ENCODE results near the gene MYH11. TPM values are rescaled to one million over a fixed set of nuclear protein-coding genes. Genes with fewer than 3 reads are reported as not detected.

MYH11 gene
- total and polyA plus RNA-seq, 4 experiments from 2014 or later: 0.26 to 1.9 TPM; not detected in 2

DNA sequence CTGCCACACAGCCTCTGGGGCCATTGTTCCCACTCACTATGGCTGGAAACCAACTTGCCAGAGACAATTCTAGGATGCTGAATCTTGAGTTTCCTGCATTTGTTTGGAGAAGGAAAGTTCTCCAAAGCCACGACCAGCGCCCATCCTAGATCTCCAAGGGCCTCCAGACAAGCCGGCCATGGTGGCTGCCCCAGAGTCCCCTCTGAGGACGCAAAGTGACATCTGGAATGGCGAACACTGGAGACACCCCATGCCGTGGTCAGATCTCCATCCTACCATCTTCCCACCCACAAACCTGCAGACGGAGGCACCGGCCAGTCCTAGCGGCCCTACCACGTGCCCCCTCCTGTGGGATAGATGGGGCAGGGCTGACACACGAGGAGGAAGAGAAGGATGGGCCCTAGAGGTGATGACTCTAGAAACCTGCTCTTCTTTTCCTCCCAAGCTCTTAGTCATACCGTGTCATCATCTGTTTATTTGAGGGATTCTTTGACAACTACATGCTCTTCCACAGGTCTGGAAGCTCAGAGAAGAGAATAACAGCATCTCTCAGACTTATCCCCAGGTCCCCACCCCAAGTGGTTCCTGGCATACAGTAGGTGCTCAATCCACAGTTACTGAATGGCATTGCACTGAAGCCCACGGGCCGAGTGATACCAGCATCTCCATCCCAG, 71.3 kb downstream of the MYH11 start:
- Mint-ChIP-seq H3K4me3 (no peak overlapping the region), H3K9me3 (no peaks in the 10 kb centered on the region), H3K4me1 (no peaks in the 10 kb centered on the region), H3K27ac (no peak overlapping the region), H3K36me3 (no peaks in the 10 kb centered on the region), H3K27me3 (peaks cover 0 to 4% of the 10 kb centered on the region in 2 donors)
- intact Hi-C loops (cut with micrococcal nuclease): no loop called here
- Histone ChIP-seq H3K4me1 (ENCODE audit: insufficient read depth, low read length) (no peaks in the 10 kb centered on the region), H3K4me3 (ENCODE audit: low read length in 2 of 2) (no peak overlapping the region), H3K36me3 (ENCODE audit: insufficient read depth, low read length) (no peaks in the 10 kb centered on the region), H3K9me3 (ENCODE audit: control insufficient read depth in 1 of 2, low read length in 2 of 2) (no peaks in the 10 kb centered on the region), H3K27ac (ENCODE audit: low read depth, low read length) (no peak overlapping the region), H3K27me3 (ENCODE audit: insufficient read depth, low read length) (no peaks in the 10 kb centered on the region)
- ChIA-PET POLR2A (ENCODE audit: partially characterized antibody) (no interaction called here), CTCF (ENCODE audit: partially characterized antibody) (no interaction called here)
- no peak for DNase-seq

DNA sequence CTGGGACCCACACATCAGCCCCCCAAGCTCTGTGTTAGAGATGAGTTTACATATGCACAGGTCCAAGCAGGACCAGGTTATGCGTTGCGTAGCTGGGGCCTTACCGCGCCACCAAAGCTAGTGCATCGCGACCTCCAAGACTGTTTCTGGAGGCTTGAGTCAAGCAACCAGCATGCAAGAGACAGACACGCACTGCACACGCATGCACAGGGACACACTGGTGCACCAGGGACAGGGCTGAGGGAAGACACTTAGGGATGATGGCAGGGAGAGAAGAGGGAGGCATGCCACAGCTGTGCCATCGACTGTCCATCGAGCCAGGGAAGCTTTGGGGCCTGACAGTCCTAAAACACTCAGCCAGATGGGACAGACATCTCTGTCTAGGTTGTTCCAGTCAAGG, 72.8 kb downstream of the MYH11 start:
- H3K4me3 ChIP-seq (ENCODE audit: low read length in 2 of 2): no peak overlapping the region
- no peaks in the 10 kb centered on the region for H3K27me3 ChIP-seq (ENCODE audit: insufficient read depth, low read length)
- H3K27ac ChIP-seq (ENCODE audit: low read depth, low read length): no peak overlapping the region
- intact Hi-C loops (cut with micrococcal nuclease): no loop called here
- no peaks in the 10 kb centered on the region for H3K4me1 Mint-ChIP-seq
- ChIA-PET CTCF (ENCODE audit: partially characterized antibody) (no interaction called here), POLR2A (ENCODE audit: partially characterized antibody) (no interaction called here)
- H3K27me3 Mint-ChIP-seq: peaks cover 0 to 4% of the 10 kb centered on the region in 2 donors
- H3K9me3 Mint-ChIP-seq: no peaks in the 10 kb centered on the region
- H3K9me3 ChIP-seq (ENCODE audit: control insufficient read depth in 1 of 2, low read length in 2 of 2): no peaks in the 10 kb centered on the region
- no peak overlapping the region for H3K27ac Mint-ChIP-seq
- no peaks in the 10 kb centered on the region for H3K4me1 ChIP-seq (ENCODE audit: insufficient read depth, low read length)
- no peak for DNase-seq
- no peaks in the 10 kb centered on the region for H3K36me3 ChIP-seq (ENCODE audit: insufficient read depth, low read length)
- H3K36me3 Mint-ChIP-seq: no peaks in the 10 kb centered on the region
- H3K4me3 Mint-ChIP-seq: no peak overlapping the region

DNA sequence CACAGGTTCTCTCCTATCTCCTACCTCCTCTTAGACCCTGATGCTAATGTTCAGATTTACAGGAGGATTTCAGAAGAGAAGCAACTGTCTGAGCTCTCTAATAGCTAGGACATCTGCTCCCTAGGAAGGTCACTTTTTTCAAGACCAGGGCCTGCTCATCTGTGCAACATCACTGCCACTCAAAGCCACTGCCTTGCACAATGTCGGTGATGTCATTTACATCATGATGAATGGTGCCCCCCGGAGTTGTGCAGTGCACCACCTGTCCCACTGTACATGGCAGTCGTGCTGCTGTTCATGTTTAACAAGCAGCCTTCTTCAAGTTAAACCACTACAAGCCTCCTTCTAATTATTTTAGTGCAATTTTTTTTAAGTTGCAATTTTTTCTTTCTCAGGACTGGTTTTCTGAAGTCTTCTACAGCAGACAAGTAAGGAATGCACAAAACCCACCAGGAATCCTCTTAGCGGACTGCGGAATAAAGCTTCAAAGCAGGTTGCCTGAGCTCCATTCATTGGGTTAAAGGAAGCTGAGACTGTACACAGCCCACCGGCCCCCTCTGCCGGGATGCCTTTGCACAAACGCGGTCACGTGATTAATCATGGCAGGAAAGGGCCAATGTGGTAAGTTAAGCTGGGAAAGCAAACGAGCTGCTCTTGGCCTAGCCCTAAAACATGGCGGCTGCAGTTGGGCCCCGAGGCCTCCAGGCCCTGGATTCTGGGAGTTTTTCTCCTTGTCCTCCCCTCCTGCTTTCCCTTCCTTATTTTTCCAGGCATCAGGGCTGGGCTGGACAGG, 74.1 kb downstream of the MYH11 start:
- H3K9me3 ChIP-seq (ENCODE audit: control insufficient read depth in 1 of 2, low read length in 2 of 2): no peaks in the 10 kb centered on the region
- intact Hi-C loops (cut with micrococcal nuclease): no loop called here
- Mint-ChIP-seq H3K27me3 (peaks cover 0 to 4% of the 10 kb centered on the region in 2 donors), H3K4me3 (no peak overlapping the region), H3K36me3 (no peaks in the 10 kb centered on the region), H3K4me1 (no peaks in the 10 kb centered on the region), H3K9me3 (no peaks in the 10 kb centered on the region), H3K27ac (no peak overlapping the region)
- H3K27me3 ChIP-seq (ENCODE audit: insufficient read depth, low read length): no peaks in the 10 kb centered on the region
- ChIA-PET CTCF (ENCODE audit: partially characterized antibody) (interaction anchor here (1.0 kb wide), 1 partner anchor 10 kb away, joined by 3 read pairs; no protein-coding TSS in a partner anchor), POLR2A (ENCODE audit: partially characterized antibody) (no interaction called here)
- no peak overlapping the region for H3K4me3 ChIP-seq (ENCODE audit: low read length in 2 of 2)
- H3K36me3 ChIP-seq (ENCODE audit: insufficient read depth, low read length): no peaks in the 10 kb centered on the region
- H3K27ac ChIP-seq (ENCODE audit: low read depth, low read length): no peak overlapping the region
- H3K4me1 ChIP-seq (ENCODE audit: insufficient read depth, low read length): no peaks in the 10 kb centered on the region
- DNase-seq: no peak

DNA sequence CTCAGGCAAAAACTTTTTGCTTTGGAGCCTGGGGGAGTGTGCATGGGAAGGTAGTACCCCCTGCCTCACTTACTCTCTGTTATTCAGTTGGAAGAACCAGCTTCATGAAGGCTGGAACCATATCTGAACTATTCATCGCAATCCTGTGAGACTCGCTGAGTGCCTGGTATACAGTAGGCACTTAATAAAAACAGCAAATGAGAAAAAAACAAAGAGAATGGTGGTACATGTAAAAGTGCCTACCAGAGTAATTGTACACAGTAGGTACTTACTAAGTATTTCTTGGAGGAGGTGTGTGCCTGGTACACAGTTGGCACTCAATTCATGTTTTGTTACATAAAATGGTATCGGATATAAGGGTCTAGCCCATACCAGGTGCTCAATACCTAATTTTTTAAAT, 75.2 kb downstream of the MYH11 start:
- intact Hi-C loops (cut with micrococcal nuclease): no loop called here
- Histone ChIP-seq H3K9me3 (ENCODE audit: control insufficient read depth in 1 of 2, low read length in 2 of 2) (no peaks in the 10 kb centered on the region), H3K4me1 (ENCODE audit: insufficient read depth, low read length) (no peaks in the 10 kb centered on the region), H3K36me3 (ENCODE audit: insufficient read depth, low read length) (no peaks in the 10 kb centered on the region), H3K27ac (ENCODE audit: low read depth, low read length) (no peak overlapping the region), H3K27me3 (ENCODE audit: insufficient read depth, low read length) (no peaks in the 10 kb centered on the region), H3K4me3 (ENCODE audit: low read length in 2 of 2) (no peak overlapping the region)
- Mint-ChIP-seq H3K27me3 (peaks cover 3 to 5% of the 10 kb centered on the region in 2 donors), H3K4me3 (no peak overlapping the region), H3K36me3 (no peaks in the 10 kb centered on the region), H3K9me3 (no peaks in the 10 kb centered on the region), H3K4me1 (no peaks in the 10 kb centered on the region), H3K27ac (no peak overlapping the region)
- CTCF ChIA-PET (ENCODE audit: partially characterized antibody): no interaction called here
- no peak for DNase-seq
- POLR2A ChIA-PET (ENCODE audit: partially characterized antibody): no interaction called here

DNA sequence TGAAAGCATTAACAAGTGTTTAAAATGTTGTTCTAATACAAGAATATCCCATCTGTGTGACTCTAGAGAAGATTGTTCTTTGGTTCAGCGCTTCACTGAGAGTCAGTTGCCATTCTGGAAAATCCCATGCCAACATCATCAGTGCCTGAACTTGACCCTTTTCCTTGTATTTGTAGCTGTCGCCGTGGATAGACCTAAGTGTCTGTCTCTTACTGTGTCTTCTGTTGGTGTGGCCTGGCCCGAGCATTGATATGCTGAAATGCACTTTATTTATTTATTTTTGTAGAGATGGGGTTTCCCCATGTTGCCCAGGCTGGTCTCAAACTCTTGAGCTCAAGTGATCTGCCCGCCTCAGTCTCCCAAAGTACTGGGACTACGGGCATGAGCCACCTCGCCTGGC, 76.0 kb downstream of the MYH11 start:
- H3K36me3 ChIP-seq (ENCODE audit: insufficient read depth, low read length): no peaks in the 10 kb centered on the region
- Mint-ChIP-seq H3K9me3 (no peaks in the 10 kb centered on the region), H3K27ac (no peak overlapping the region), H3K4me1 (no peaks in the 10 kb centered on the region), H3K4me3 (no peak overlapping the region), H3K27me3 (peaks cover 9 to 11% of the 10 kb centered on the region in 2 donors), H3K36me3 (no peaks in the 10 kb centered on the region)
- no peaks in the 10 kb centered on the region for H3K27me3 ChIP-seq (ENCODE audit: insufficient read depth, low read length)
- POLR2A ChIA-PET (ENCODE audit: partially characterized antibody): no interaction called here
- H3K27ac ChIP-seq (ENCODE audit: low read depth, low read length): no peak overlapping the region
- CTCF ChIA-PET (ENCODE audit: partially characterized antibody): interaction anchor here (0.6 kb wide), 1 partner anchor 89 kb away, joined by 3 read pairs; no protein-coding TSS in a partner anchor
- DNase-seq: no peak
- no peak overlapping the region for H3K4me3 ChIP-seq (ENCODE audit: low read length in 2 of 2)
- H3K9me3 ChIP-seq (ENCODE audit: control insufficient read depth in 1 of 2, low read length in 2 of 2): no peaks in the 10 kb centered on the region
- H3K4me1 ChIP-seq (ENCODE audit: insufficient read depth, low read length): no peaks in the 10 kb centered on the region
- intact Hi-C loops (cut with micrococcal nuclease): no loop called here

DNA sequence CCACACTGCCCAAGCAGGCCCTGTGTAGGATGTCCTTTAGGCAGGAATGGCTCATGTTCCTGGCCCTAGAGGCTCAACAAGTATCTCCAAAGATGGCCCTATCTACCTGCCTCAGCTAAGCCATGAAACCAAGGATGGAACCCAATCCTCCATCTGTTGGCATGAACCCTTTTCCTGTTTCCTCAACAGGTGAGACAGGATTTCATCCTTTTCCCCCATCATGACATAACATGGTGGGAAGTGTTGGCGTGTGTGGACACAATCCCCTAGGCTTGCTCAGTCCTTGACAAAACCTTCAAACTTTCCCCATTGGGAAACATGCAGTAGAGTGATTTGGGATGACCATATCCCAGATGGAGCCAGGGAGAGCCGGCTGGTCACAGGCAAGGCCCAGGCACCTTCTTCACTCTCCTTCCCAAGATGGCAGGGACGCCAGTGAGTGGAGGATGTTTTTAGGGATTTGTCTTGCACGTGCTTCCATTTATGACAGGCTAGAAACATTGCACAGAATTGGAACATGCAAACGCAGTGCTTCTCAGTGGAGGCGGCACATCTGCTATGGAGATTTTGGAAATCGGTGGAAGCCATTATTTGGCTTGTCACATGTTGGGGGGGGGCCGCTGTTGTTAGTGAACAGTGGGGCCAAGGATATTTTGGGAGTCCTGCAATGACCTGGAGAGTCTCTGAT, 77.0 kb downstream of the MYH11 start:
- H3K27me3 ChIP-seq (ENCODE audit: insufficient read depth, low read length): no peaks in the 10 kb centered on the region
- no peaks in the 10 kb centered on the region for H3K36me3 ChIP-seq (ENCODE audit: insufficient read depth, low read length)
- intact Hi-C loops (cut with micrococcal nuclease): no loop called here
- no peaks in the 10 kb centered on the region for H3K4me1 ChIP-seq (ENCODE audit: insufficient read depth, low read length)
- H3K27ac ChIP-seq (ENCODE audit: low read depth, low read length): no peak overlapping the region
- POLR2A ChIA-PET (ENCODE audit: partially characterized antibody): no interaction called here
- DNase-seq: no peak
- H3K36me3 Mint-ChIP-seq: no peaks in the 10 kb centered on the region
- H3K27me3 Mint-ChIP-seq: peaks cover 9 to 12% of the 10 kb centered on the region in 2 donors
- no peak overlapping the region for H3K4me3 ChIP-seq (ENCODE audit: low read length in 2 of 2)
- H3K27ac Mint-ChIP-seq: no peak overlapping the region
- H3K4me1 Mint-ChIP-seq: no peaks in the 10 kb centered on the region
- no peak overlapping the region for H3K4me3 Mint-ChIP-seq
- H3K9me3 ChIP-seq (ENCODE audit: control insufficient read depth in 1 of 2, low read length in 2 of 2): no peaks in the 10 kb centered on the region
- CTCF ChIA-PET (ENCODE audit: partially characterized antibody): interaction anchor here (0.5 kb wide), 1 partner anchor 348 kb away, joined by 3 read pairs; no protein-coding TSS in a partner anchor
- H3K9me3 Mint-ChIP-seq: no peaks in the 10 kb centered on the region

DNA sequence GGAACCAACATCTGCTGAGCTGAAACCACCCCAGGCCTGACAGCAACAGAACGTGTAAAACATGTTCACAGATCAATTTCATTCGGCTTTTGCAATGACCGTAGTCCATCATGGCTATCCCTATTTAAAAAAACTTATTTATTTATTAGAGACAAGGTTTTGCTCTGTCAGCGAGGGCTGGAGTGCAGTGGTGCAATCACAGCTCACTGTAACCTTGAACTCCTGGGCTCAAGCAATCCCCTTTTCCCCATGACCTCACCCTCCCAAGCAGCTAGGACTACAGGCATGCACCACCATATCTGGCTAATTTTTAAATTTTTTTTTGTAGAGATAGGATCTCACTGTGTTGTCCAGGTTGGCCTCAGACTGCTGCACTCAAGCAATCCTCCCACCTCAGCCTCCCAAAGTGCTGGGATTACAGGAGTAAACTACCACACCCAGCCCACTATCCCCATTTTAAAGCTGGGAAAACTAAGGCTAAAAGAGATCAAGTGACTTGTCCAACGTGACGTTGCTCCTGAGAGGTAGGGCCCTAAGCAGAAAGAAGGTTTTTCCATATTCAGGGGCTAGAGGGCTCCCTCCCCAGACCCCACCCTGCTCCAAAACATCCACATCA, 77.7 kb downstream of the MYH11 start:
- DNase-seq: no peak
- no peak overlapping the region for H3K27ac ChIP-seq (ENCODE audit: low read depth, low read length)
- H3K4me3 ChIP-seq (ENCODE audit: low read length in 2 of 2): no peak overlapping the region
- no peaks in the 10 kb centered on the region for H3K4me1 Mint-ChIP-seq
- H3K27me3 ChIP-seq (ENCODE audit: insufficient read depth, low read length): no peaks in the 10 kb centered on the region
- H3K4me3 Mint-ChIP-seq: no peak overlapping the region
- peaks cover 9 to 14% of the 10 kb centered on the region in 2 donors for H3K27me3 Mint-ChIP-seq
- POLR2A ChIA-PET (ENCODE audit: partially characterized antibody): no interaction called here
- no peaks in the 10 kb centered on the region for H3K36me3 ChIP-seq (ENCODE audit: insufficient read depth, low read length)
- CTCF ChIA-PET (ENCODE audit: partially characterized antibody): interaction anchor here (0.5 kb wide), 1 partner anchor 349 kb away, joined by 3 read pairs; no protein-coding TSS in a partner anchor
- no peaks in the 10 kb centered on the region for H3K36me3 Mint-ChIP-seq
- H3K9me3 Mint-ChIP-seq: no peaks in the 10 kb centered on the region
- H3K9me3 ChIP-seq (ENCODE audit: control insufficient read depth in 1 of 2, low read length in 2 of 2): no peaks in the 10 kb centered on the region
- no peaks in the 10 kb centered on the region for H3K4me1 ChIP-seq (ENCODE audit: insufficient read depth, low read length)
- intact Hi-C loops (cut with micrococcal nuclease): no loop called here
- H3K27ac Mint-ChIP-seq: no peak overlapping the region

Measured in CD4-positive, alpha-beta memory T cell (primary cell).